ENCODE results near the gene DDX50.

- TF ChIP-seq CTCF (IDR thresholded peaks at IDR 0.05; ENCODE audit: poor library complexity) (no peak), EZH2 (IDR thresholded peaks at IDR 0.05; ENCODE audit: borderline replicate concordance) (no peak), EZH2phosphoT487 (IDR thresholded peaks at IDR 0.05; ENCODE audit: low read depth, severe bottlenecking, unreplicated experiment) (no peak)
Measured at GRCh38 chr10:68895041-68895440, 6.1 kb upstream of the DDX50 start.
